ENCODE data around the gene FAM199X. TPM values are rescaled to one million over a fixed set of nuclear protein-coding genes. Genes with fewer than 3 reads are reported as not detected.

The FAM199X gene
- total and polyA plus RNA-seq, 2 of the 8 experiments (the other 6 are each of a cell fraction or from before 2014, with no cell fraction given): 3.1 to 14.9 TPM

DNA sequence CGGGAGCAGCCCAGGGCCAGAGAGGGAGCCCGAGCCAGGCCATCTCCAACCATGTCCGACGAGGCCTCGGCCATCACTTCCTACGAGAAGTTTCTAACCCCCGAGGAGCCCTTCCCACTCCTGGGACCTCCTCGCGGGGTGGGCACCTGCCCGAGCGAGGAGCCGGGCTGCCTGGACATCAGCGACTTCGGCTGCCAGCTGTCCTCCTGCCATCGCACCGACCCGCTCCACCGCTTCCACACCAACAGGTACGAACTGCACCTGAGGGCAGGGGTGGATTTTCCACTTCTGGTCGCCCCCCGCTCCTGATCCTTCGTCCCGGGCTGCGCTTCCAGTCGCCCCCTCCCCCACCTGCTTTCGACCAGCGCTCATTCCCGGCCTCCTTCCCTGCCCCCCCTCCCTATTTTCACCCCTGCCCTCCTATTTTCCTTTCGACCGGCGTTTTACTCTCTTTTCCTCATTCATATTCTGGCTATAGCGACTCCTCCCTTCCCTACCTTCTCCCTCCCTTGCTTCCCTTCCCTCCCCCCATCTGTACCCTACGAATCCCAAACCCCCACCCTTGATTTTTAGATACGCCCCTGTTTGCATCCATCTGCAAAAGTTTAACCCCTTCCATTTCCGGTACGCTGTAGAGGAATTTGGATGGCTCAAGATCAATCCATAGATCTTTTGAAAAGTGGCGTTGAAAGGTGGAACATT lies 633 bp downstream of the FAM199X start:
- Histone ChIP-seq H3K23me2 (ENCODE audit: low read depth, low read length) (peaks cover 4% of the 10 kb centered on the region; the same call in 1 of the 2 replicates), H3K18ac (ENCODE audit: extremely low read depth, low read length) (no peak overlapping the region), H3K4me1 (replicated peaks in 1 of 4; ENCODE audit: control insufficient read depth in 3 of 4, insufficient read depth in 4 of 4, low read length in 3 of 4) (no peaks in the 10 kb centered on the region), H2AK5ac (ENCODE audit: low read depth, low read length) (no peak overlapping the region), H3K36me3 (ENCODE audit: control insufficient read depth in 2 of 4, insufficient read depth in 4 of 4, low read length in 3 of 4) (no peaks in the 10 kb centered on the region), H4K8ac (ENCODE audit: extremely low read depth, insufficient read depth, low read length) (peak overlapping the region; percentile 51; the same call in 1 of the 2 replicates), H3K4me2 (ENCODE audit: insufficient read depth in 1 of 2, low read depth in 2 of 2, low read length in 2 of 2) (peak overlapping the region; percentile 92 to 94), H3K27ac (ENCODE audit: low read depth, low read length) (no peak overlapping the region), H3K79me1 (ENCODE audit: low read depth, low read length) (no peaks in the 10 kb centered on the region), H3K9me3 (ENCODE audit: insufficient read depth in 2 of 2, low read depth in 1 of 2, low read length in 1 of 2) (no peaks in the 10 kb centered on the region), H3K4me3 (ENCODE audit: extremely low read depth in 1 of 4, insufficient read depth in 2 of 4, low read depth in 3 of 4, low read length in 4 of 4) (peak overlapping the region; percentile 74 to 92 (median 85)), H3K23ac (ENCODE audit: insufficient read length) (no peak overlapping the region), H3K4ac (replicated peaks; ENCODE audit: insufficient read length, low read depth, low read length) (no peak overlapping the region), H3K9ac (replicated peaks in 1 of 4; ENCODE audit: extremely low read depth in 1 of 4, low read depth in 3 of 4, low read length in 3 of 4) (peak overlapping the region; percentile 48 to 64 (median 54)), H2BK12ac (ENCODE audit: low read depth, low read length) (no peak overlapping the region), H4K5ac (ENCODE audit: insufficient read length, low read depth, low read length) (no peak overlapping the region), H3K56ac (replicated peaks; ENCODE audit: insufficient read length, low read depth, low read length) (peak overlapping the region; percentile 30), H2BK120ac (replicated peaks; ENCODE audit: low read depth, low read length) (no peak overlapping the region), H3K79me2 (ENCODE audit: control insufficient read depth in 1 of 2, insufficient read depth in 2 of 2, low read length in 2 of 2) (peaks cover 0 to 20% of the 10 kb centered on the region in 2 experiments; a peak in 2 of 4 replicates), H3K27me3 (replicated peaks in 1 of 4; ENCODE audit: control insufficient read depth in 3 of 4, extremely low read depth in 1 of 4, insufficient read depth in 3 of 4, low read length in 3 of 4) (no peaks in the 10 kb centered on the region), H4K91ac (replicated peaks; ENCODE audit: insufficient read length, low read length) (no peak overlapping the region), H2BK20ac (ENCODE audit: low read length) (no peak overlapping the region), H2BK15ac (ENCODE audit: low read length) (no peak overlapping the region), H2BK5ac (ENCODE audit: low read depth, low read length) (no peak overlapping the region), H3K14ac (ENCODE audit: insufficient read length) (no peak overlapping the region), H2AFZ (ENCODE audit: low read length) (no peak overlapping the region), H4K20me1 (replicated peaks in 1 of 2; ENCODE audit: control insufficient read depth in 1 of 2, insufficient read depth in 2 of 2, low read length in 2 of 2) (no peaks in the 10 kb centered on the region)
- TF ChIP-seq CHD2 (IDR thresholded peaks at IDR 0.05; ENCODE audit: low read length): no peak
- peak; percentile 41 for TF ChIP-seq KDM4A (IDR thresholded peaks at IDR 0.05; ENCODE audit: low read depth, low read length, severe bottlenecking)
- ChIA-PET POLR2A (ENCODE audit: partially characterized antibody) (interaction anchor here (1.9 kb wide), 1 partner anchor 10 kb away, joined by 8 read pairs; the partner anchor contains the start of gene SLC25A53), CTCF (ENCODE audit: partially characterized antibody) (interaction anchor here (0.9 to 1.4 kb wide), 2 partner anchors 10 kb away, joined by 3 to 6 read pairs; partner anchors contain the start of gene SLC25A53)
- DNase-seq (ENCODE audit: low read depth in 1 of 2, low spot score in 2 of 2): no peak
- whole genome bisulfite sequencing, 2 experiments (ENCODE audit: extremely low coverage in 1 of 2, insufficient coverage in 1 of 2, insufficient read length in 1 of 2, insufficient replicate concordance in 2 of 2, low coverage in 1 of 2, low lambda C conversion rate in 2 of 2, missing lambda C conversion rate in 1 of 2): 0% methylated on average over 4 of the region's 37 CpGs; no CpG with 5 or more reads in 1 of the 2 experiments
- FAIRE-seq: no peak

All from H1 (cell line).